Gastroesophageal sphincter (tissue), 3 donors: ENCODE data around the gene FNTB.

Experiments used
- POLR2A ChIP-seq, 2 donors: fragments of 450-650 bp; IDR thresholded peaks; one replicate each; pipeline ENCODE4 v1.6.1; 2017; ENCODE audit warnings: antibody characterized with exemption in 2 of 2, mild to moderate bottlenecking in 2 of 2, moderate library complexity in 1 of 2
- TF ChIP-seq, protein P1 (sequence below), 4 experiments: fragments of 200-600 bp in 2 of 4; fragments of 450-650 bp in 2 of 4; sonication (generic) in 1 of 4; IDR thresholded peaks; one replicate each; pipeline ENCODE4 v1.5.1; 2017 to 2019; ENCODE audit warnings: antibody characterized with exemption in 4 of 4, mild to moderate bottlenecking in 2 of 4, moderate library complexity in 2 of 4

DNA sequence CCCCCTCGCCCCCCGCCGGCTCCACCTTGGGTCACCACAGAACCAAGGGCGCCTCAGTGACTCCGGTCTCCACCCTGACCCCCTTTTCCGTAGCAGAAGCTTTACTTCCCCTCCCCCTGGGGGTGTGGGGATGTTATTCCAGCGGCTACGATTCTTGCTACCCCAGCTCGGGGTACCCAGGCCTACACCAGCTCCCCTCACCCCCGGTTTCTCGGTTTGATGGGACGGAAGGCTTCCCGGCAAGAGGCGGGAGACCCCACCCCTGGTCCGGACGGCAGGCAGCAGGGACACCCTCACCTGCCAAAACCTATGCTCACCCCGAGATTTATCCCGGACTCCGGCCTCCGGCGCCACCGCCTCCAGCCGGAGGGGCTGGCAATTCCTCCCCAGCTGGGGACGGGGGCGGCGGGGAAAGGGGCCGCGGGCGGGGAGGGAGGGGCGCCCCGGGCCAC lies 15.2 kb upstream of the FNTB start:
- TF ChIP-seq, protein P1, sequence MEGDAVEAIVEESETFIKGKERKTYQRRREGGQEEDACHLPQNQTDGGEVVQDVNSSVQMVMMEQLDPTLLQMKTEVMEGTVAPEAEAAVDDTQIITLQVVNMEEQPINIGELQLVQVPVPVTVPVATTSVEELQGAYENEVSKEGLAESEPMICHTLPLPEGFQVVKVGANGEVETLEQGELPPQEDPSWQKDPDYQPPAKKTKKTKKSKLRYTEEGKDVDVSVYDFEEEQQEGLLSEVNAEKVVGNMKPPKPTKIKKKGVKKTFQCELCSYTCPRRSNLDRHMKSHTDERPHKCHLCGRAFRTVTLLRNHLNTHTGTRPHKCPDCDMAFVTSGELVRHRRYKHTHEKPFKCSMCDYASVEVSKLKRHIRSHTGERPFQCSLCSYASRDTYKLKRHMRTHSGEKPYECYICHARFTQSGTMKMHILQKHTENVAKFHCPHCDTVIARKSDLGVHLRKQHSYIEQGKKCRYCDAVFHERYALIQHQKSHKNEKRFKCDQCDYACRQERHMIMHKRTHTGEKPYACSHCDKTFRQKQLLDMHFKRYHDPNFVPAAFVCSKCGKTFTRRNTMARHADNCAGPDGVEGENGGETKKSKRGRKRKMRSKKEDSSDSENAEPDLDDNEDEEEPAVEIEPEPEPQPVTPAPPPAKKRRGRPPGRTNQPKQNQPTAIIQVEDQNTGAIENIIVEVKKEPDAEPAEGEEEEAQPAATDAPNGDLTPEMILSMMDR (IDR thresholded peaks at IDR 0.05), result no peak
- no peak for TF ChIP-seq POLR2A (IDR thresholded peaks at IDR 0.05)
